ENCODE data around the gene GYG2.

DNA sequence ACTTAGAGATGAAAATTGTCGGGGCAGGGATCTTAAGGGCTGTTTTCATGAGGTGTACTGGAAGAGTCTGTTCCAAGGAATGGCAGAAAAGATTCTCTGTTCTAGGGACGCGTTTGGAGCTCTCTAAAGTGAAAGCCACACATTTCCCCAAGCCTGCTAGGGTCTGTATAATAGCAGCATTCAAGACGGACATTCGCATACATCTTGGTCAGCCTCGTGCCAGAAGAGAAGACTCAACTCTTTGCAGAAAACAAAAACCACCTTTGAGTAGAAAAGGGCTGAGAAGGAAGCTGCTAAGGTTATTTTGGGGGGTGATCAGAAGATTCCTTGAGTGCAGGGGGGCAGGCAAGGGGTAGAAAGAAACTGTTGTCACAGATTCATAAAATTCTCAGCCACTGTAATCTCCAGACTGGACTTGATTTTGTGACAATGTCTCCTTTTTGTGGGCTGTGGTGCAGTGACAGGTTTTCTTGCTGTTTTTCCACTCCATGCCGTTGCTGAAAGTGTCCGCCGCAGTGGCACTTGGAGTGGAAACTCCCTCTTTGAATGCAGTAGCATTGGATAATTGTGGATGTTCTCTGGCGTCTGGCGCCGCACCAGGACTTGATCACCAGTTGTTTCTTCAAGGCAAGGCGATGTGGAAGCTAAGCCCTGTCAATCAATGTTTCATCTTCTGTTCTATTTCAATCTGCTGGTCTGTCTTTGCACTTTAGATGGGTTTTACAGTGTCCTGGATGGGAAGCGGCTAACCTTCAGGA is 2.9 kb downstream of the GYG2 start:
- TF ChIP-seq CTCF (IDR thresholded peaks at IDR 0.05) (no peak), ZNF138 (CRISPR knock-in tag; conservative IDR thresholded peaks at IDR 0.05) (no peak), ZNF219 (CRISPR knock-in tag; IDR thresholded peaks at IDR 0.05; ENCODE audit: borderline replicate concordance) (no peak), SP1 (CRISPR knock-in tag; conservative IDR thresholded peaks at IDR 0.05) (no peak)
